ENCODE results near the gene BANF1.

BANF1 gene

DNA sequence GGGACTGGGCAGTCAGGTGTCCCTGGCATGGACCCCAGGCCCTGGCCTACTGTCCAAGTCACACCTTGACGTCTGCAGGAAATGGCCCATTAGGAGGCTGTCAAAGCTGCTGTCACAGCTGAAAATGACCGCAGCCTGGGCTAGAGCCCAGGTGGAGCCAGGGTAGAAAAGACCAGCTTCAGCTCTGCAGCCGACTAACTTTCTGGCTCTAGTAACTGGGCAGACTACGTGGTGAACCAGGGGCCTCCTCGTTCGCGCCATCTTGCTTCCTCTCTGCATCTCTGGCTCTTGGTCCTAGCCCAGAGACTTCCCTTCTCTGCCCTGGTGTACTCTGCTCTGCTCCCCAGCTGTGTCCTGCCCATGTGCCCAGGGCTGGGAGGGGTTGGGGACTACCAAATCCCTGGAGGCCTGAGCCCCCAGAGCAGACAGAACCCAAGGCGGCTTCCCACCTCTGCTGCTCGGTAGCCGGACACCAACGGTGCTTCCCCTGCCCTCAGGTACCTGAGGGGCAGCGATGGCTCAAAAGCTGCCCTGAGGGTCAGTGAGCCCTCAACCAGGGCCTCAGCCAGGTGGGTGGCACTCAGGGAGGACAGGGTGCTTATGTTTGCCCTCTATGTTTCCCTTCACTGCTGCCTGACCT, 21.1 kb upstream of the BANF1 start:
- Histone ChIP-seq H3K4me1 (ENCODE audit: low read length) (no peaks in the 10 kb centered on the region), H3K9ac (ENCODE audit: low read length) (no peak overlapping the region), H3K79me2 (ENCODE audit: low read length) (no peaks in the 10 kb centered on the region), H3K27me3 (ENCODE audit: low read depth, low read length) (no peaks in the 10 kb centered on the region), H3K36me3 (replicated peaks; ENCODE audit: low read depth, low read length) (peaks cover 14% of the 10 kb centered on the region), H3K4me2 (ENCODE audit: low read length) (no peak overlapping the region), H2AFZ (ENCODE audit: low read depth, low read length) (no peak overlapping the region), H4K20me1 (ENCODE audit: insufficient read depth, low read length) (no peaks in the 10 kb centered on the region), H3K27ac (ENCODE audit: low read length) (no peak overlapping the region), H3K9me3 (ENCODE audit: insufficient read depth, low read length) (no peaks in the 10 kb centered on the region), H3K4me3 (ENCODE audit: low read length) (no peak overlapping the region)
- TF ChIP-seq, protein P1, sequence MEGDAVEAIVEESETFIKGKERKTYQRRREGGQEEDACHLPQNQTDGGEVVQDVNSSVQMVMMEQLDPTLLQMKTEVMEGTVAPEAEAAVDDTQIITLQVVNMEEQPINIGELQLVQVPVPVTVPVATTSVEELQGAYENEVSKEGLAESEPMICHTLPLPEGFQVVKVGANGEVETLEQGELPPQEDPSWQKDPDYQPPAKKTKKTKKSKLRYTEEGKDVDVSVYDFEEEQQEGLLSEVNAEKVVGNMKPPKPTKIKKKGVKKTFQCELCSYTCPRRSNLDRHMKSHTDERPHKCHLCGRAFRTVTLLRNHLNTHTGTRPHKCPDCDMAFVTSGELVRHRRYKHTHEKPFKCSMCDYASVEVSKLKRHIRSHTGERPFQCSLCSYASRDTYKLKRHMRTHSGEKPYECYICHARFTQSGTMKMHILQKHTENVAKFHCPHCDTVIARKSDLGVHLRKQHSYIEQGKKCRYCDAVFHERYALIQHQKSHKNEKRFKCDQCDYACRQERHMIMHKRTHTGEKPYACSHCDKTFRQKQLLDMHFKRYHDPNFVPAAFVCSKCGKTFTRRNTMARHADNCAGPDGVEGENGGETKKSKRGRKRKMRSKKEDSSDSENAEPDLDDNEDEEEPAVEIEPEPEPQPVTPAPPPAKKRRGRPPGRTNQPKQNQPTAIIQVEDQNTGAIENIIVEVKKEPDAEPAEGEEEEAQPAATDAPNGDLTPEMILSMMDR (IDR thresholded peaks at IDR 0.05; ENCODE audit: low read depth, low read length), result no peak
- no peak for TF ChIP-seq EZH2phosphoT487 (IDR thresholded peaks at IDR 0.05; ENCODE audit: low read depth)

DNA sequence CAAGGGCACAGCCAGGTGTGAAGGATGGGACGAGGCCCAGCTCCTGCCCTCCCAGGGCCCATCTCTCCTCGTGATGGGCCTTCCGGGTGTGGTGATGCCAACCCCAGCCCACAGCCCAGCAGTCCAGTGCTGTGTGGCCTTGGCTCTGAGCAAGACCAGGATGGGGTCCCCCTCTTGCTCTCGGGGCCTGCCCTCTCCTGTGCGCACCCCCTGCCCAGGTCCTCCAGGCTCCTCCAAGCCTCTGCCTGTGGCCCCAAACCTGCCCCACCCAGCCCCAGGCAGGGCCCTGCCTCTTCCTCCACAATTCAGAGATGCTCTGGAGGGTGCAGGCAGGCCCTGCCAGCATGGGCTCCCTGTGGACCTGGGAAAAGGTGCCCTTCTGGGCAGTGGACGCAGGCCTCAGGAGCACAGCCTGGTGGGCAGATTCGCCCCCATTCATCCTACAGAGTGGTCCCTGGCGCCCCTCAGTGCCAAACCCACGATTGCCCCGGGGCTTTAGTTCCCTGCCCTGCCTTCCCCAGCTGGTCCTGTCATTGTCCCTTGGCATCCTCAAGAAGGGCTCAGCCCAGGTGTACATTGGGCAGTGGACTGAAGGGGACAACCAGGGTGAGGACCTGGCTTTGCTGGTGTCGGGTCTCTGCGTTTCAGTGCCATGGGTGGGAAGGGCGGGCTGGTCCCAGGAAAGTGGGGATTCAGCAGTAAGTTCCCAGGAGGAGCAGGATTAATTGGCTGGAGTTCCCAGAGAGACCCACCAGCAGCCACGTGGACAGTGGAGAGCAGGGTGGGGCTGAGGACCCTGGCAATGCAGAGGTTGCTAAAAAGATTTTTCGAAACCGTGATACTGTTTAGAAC, 20.1 kb upstream of the BANF1 start:
- no peak overlapping the region for H3K9ac ChIP-seq (ENCODE audit: low read length)

DNA sequence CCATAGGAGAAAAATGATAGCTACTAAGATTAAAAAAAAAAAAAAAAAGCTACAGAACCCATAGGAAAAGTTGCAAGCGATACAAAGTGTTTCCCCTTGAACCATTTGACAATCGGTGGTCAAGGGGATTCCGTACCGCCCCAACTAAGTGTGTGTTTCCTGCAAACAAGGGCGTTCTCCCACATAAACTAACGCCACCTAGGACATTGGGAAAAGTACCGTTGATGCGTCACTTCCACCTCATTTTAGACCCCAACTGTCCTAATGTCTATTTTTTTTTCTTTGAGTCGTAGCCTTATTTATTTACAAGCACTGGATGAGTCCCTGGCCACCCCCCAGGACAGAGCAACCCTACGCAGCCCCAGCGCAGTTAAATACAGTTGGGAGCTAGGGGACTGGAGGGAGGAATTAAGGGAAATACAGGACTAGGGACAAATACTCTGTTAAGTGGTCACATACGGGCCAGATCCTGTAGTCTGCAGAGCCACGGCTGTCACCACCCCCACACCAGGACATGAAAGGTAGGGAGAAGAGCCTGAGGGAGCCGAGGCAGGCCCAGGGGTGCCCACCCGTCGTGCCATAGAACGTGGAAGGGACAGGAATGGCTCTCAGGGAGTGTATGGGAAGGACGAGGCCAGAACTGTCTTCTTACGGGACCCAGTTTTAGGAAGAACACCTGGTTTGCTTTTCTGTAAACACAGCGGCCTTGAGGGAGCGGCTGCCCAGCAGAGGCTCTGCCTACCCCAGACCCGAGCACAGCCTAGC, 19.3 kb upstream of the BANF1 start:
- H4K20me1 ChIP-seq (ENCODE audit: insufficient read depth, low read length), result no peaks in the 10 kb centered on the region
- no peak overlapping the region for H3K27ac ChIP-seq (ENCODE audit: low read length)
- TF ChIP-seq, protein P1 (IDR thresholded peaks at IDR 0.05; ENCODE audit: low read depth, low read length), result no peak
- TF ChIP-seq EZH2phosphoT487 (IDR thresholded peaks at IDR 0.05; ENCODE audit: low read depth), result no peak
- no peak overlapping the region for H3K9ac ChIP-seq (ENCODE audit: low read length)
- H3K4me2 ChIP-seq (ENCODE audit: low read length), result no peak overlapping the region
- H3K9me3 ChIP-seq (ENCODE audit: insufficient read depth, low read length), result no peaks in the 10 kb centered on the region
- no peaks in the 10 kb centered on the region for H3K79me2 ChIP-seq (ENCODE audit: low read length)
- H3K36me3 ChIP-seq (replicated peaks; ENCODE audit: low read depth, low read length), result peaks cover 8% of the 10 kb centered on the region
- no peak overlapping the region for H2AFZ ChIP-seq (ENCODE audit: low read depth, low read length)
- no peaks in the 10 kb centered on the region for H3K4me1 ChIP-seq (ENCODE audit: low read length)
- H3K4me3 ChIP-seq (ENCODE audit: low read length), result no peak overlapping the region
- H3K27me3 ChIP-seq (ENCODE audit: low read depth, low read length), result no peaks in the 10 kb centered on the region

More for the DNA sequence above, 20.1 kb upstream of the BANF1 start:
- H3K27ac ChIP-seq (ENCODE audit: low read length), result no peak overlapping the region
- H4K20me1 ChIP-seq (ENCODE audit: insufficient read depth, low read length), result no peaks in the 10 kb centered on the region
- H3K79me2 ChIP-seq (ENCODE audit: low read length), result no peaks in the 10 kb centered on the region
- H3K27me3 ChIP-seq (ENCODE audit: low read depth, low read length), result no peaks in the 10 kb centered on the region
- no peak overlapping the region for H3K4me2 ChIP-seq (ENCODE audit: low read length)
- no peaks in the 10 kb centered on the region for H3K4me1 ChIP-seq (ENCODE audit: low read length)
- H2AFZ ChIP-seq (ENCODE audit: low read depth, low read length), result no peak overlapping the region
- no peak overlapping the region for H3K4me3 ChIP-seq (ENCODE audit: low read length)
- peaks cover 10% of the 10 kb centered on the region for H3K36me3 ChIP-seq (replicated peaks; ENCODE audit: low read depth, low read length)
- H3K9me3 ChIP-seq (ENCODE audit: insufficient read depth, low read length), result no peaks in the 10 kb centered on the region
- TF ChIP-seq, protein P1 (IDR thresholded peaks at IDR 0.05; ENCODE audit: low read depth, low read length), result no peak
- TF ChIP-seq EZH2phosphoT487 (IDR thresholded peaks at IDR 0.05; ENCODE audit: low read depth), result no peak

DNA sequence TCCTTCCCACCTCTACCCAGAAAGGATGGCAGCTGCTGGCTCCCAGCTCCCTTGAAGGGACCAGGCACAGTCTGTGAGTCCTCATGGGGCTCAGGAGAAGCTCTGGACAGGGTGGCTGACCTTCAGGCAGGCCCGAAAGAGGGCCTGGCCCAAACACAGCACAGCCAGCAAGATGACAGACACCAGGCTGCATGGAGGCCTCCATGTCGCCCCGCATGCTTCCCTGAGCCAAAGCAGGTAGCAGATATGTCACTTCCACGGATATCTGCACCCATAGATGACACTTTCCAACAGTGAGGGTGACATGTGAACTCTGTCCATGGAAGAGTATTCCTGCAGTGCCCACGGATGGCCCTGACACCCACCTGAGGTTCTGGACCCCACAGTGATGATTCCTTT, 18.7 kb upstream of the BANF1 start:
- Histone ChIP-seq H3K4me1 (ENCODE audit: low read length) (no peaks in the 10 kb centered on the region), H3K79me2 (ENCODE audit: low read length) (no peaks in the 10 kb centered on the region), H3K36me3 (replicated peaks; ENCODE audit: low read depth, low read length) (peaks cover 6% of the 10 kb centered on the region), H3K9ac (ENCODE audit: low read length) (no peak overlapping the region), H3K4me2 (ENCODE audit: low read length) (no peak overlapping the region), H4K20me1 (ENCODE audit: insufficient read depth, low read length) (no peaks in the 10 kb centered on the region), H3K27me3 (ENCODE audit: low read depth, low read length) (no peaks in the 10 kb centered on the region), H3K9me3 (ENCODE audit: insufficient read depth, low read length) (no peaks in the 10 kb centered on the region), H3K27ac (ENCODE audit: low read length) (no peak overlapping the region), H2AFZ (ENCODE audit: low read depth, low read length) (no peak overlapping the region), H3K4me3 (ENCODE audit: low read length) (no peak overlapping the region)
- TF ChIP-seq, protein P1 (IDR thresholded peaks at IDR 0.05; ENCODE audit: low read depth, low read length), result no peak
- TF ChIP-seq EZH2phosphoT487 (IDR thresholded peaks at IDR 0.05; ENCODE audit: low read depth), result no peak
